A549 (cell line): ENCODE data around the gene DDAH2.

ENCODE experiments used
- CHD2 ChIP-seq: fragments of 150-350 bp; IDR thresholded peaks from 2 replicates; pipeline ENCODE4 v1.6.1; 2014; ENCODE audit warnings: low read length; ENCODE audit not compliant: partially characterized antibody
- ESRRA ChIP-seq: fragments of 150-350 bp; IDR thresholded peaks from 2 replicates; pipeline ENCODE4 v1.6.1; 2014; ENCODE audit warnings: mild to moderate bottlenecking, low read length, borderline replicate concordance
- POLR2A ChIP-seq: IDR thresholded peaks from 2 replicates; pipeline ENCODE4 v1.6.1; 2012; ENCODE audit warnings: mild to moderate bottlenecking, low read length
- RAD21 ChIP-seq, 2 experiments: fragments of >200 bp in 1 of 2; sonication (Bioruptor Twin) in 1 of 2; formaldehyde crosslinking in 1 of 2; IDR thresholded peaks in 1 of 2; conservative IDR thresholded peaks in 1 of 2; 2 replicates in 1 of 2; 3 replicates in 1 of 2; pipeline ENCODE4 v1.6.1; 2012 to 2018; ENCODE audit warnings: inconsistent platforms in 1 of 2
- SMC3 ChIP-seq: fragments of >200 bp; sonication (Bioruptor Twin); formaldehyde crosslinking; IDR thresholded peaks from 3 replicates; pipeline ENCODE4 v1.6.1; 2018; ENCODE audit warnings: inconsistent platforms
- TF ChIP-seq, protein P1 (sequence below): fragments of >200 bp; sonication (Bioruptor Twin); formaldehyde crosslinking; IDR thresholded peaks from 3 replicates; pipeline ENCODE4 v1.5.1; 2016
- TF ChIP-seq, protein P2 (sequence below): fragments of >200 bp; sonication (Bioruptor Twin); formaldehyde crosslinking; IDR thresholded peaks from 3 replicates; pipeline ENCODE4 v1.6.1; 2016
- TF ChIP-seq, protein P3 (sequence below): fragments of 250-450 bp; sonication (Bioruptor Pico); IDR thresholded peaks from 2 replicates; pipeline ENCODE4 v1.5.0; 2021; ENCODE audit warnings: mild to moderate bottlenecking, moderate library complexity, borderline replicate concordance

DNA sequence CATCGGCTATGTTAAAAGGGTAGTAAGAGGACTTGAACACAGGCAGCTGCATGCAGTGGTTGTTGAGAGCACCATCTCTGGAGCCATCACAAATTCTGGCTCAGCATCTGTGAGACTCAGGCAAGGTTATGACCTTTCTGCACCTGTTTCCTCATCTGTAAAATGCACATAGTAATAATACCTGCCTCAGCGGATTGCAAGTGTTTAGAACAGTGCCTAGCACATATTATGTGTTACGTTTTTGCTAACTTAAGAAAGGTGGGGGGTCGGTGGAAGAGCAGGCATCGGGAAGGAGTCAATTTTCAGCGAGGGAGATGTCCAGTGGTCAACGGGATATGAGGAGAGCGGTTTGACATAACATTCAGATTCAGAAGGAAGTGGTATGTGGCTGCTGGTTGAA is 51.1 kb downstream of the DDAH2 start:
- TF ChIP-seq, protein P1, sequence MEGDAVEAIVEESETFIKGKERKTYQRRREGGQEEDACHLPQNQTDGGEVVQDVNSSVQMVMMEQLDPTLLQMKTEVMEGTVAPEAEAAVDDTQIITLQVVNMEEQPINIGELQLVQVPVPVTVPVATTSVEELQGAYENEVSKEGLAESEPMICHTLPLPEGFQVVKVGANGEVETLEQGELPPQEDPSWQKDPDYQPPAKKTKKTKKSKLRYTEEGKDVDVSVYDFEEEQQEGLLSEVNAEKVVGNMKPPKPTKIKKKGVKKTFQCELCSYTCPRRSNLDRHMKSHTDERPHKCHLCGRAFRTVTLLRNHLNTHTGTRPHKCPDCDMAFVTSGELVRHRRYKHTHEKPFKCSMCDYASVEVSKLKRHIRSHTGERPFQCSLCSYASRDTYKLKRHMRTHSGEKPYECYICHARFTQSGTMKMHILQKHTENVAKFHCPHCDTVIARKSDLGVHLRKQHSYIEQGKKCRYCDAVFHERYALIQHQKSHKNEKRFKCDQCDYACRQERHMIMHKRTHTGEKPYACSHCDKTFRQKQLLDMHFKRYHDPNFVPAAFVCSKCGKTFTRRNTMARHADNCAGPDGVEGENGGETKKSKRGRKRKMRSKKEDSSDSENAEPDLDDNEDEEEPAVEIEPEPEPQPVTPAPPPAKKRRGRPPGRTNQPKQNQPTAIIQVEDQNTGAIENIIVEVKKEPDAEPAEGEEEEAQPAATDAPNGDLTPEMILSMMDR: no peak
- TF ChIP-seq, protein P2, sequence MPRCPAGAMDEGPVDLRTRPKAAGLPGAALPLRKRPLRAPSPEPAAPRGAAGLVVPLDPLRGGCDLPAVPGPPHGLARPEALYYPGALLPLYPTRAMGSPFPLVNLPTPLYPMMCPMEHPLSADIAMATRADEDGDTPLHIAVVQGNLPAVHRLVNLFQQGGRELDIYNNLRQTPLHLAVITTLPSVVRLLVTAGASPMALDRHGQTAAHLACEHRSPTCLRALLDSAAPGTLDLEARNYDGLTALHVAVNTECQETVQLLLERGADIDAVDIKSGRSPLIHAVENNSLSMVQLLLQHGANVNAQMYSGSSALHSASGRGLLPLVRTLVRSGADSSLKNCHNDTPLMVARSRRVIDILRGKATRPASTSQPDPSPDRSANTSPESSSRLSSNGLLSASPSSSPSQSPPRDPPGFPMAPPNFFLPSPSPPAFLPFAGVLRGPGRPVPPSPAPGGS: no peak
- TF ChIP-seq RAD21 (conservative IDR thresholded peaks at IDR 0.05 in 1 of 2, IDR thresholded peaks at IDR 0.05 in 1 of 2): no peak
- TF ChIP-seq ESRRA: no peak
- TF ChIP-seq POLR2A: no peak
- TF ChIP-seq, protein P3, sequence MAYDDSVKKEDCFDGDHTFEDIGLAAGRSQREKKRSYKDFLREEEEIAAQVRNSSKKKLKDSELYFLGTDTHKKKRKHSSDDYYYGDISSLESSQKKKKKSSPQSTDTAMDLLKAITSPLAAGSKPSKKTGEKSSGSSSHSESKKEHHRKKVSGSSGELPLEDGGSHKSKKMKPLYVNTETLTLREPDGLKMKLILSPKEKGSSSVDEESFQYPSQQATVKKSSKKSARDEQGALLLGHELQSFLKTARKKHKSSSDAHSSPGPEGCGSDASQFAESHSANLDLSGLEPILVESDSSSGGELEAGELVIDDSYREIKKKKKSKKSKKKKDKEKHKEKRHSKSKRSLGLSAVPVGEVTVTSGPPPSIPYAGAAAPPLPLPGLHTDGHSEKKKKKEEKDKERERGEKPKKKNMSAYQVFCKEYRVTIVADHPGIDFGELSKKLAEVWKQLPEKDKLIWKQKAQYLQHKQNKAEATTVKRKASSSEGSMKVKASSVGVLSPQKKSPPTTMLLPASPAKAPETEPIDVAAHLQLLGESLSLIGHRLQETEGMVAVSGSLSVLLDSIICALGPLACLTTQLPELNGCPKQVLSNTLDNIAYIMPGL (CRISPR knock-in tag): no peak
- no peak for TF ChIP-seq CHD2
- no peak for TF ChIP-seq SMC3
